ENCODE measurements around the gene SPARC.

The SPARC gene

DNA sequence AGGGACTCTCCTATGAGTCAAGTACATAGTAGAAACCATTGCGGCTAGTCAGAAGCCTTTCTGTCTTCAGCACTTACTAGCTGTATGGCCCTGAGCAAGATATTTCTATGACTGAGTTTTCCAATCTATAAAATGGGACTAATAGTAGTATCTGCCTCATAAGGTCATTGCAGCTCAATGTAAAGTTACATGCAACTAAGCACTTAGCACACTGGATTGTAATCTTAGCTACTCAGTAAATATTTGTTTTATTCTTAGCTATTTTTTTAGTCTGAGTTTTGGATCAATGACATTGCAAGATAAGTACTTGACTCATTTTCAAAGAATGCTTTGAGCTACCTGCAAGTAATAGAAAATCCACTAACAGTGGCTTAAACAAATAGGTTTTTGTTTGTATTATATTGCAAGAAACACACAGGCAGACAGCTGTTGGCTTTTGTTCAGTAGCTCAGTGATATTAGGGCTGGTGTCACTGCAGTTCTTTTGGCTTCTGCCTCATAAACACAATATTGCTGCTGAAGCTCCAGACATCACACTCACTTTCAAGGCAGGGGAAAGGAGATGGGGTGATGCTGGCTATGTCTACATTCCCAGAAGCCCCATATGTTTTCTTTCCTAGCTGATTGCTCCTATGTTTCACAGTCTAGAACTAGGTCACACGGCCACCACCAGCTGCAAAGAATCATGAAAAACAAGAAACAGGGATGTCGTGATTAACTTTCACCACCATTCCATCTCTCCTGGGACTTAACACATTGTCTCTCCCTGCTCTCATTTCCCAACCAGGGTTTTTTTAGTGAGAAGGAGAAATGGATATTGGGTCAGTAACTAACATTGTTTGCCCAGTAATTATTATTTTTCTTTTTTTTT is 68.6 kb downstream of the SPARC start:
- TF ChIP-seq GATA2 (IDR thresholded peaks at IDR 0.05; ENCODE audit: low read depth, low read length) (no peak), GATA3 (IDR thresholded peaks at IDR 0.05; ENCODE audit: low read depth, low read length) (no peak)

- no peak for TF ChIP-seq GATA3 (IDR thresholded peaks at IDR 0.05; ENCODE audit: low read depth, low read length)
- TF ChIP-seq GATA2 (IDR thresholded peaks at IDR 0.05; ENCODE audit: low read depth, low read length), result no peak
Measured at GRCh38 chr5:151617383-151617840, 69.3 kb downstream of the SPARC start.

DNA sequence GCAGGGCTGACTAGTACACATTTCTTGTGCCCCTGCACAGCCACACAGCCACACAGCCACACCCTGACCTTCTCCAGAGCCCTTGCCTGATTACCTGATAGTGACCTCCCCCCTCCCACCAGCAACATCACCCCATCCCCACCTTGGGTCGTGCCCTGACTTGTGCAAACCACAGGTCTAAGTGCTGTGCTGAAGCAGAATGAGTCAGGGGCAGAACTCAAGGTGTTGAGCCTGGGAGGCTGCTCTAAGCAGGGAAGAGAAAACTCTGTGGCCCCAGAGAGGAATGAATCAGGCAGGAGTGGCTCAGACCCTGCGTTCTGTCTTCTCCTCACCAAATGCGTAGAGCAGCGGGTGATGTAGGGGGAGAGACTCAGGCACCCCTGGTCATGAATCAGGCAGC is 71.3 kb downstream of the SPARC start:
- TF ChIP-seq GATA3 (IDR thresholded peaks at IDR 0.05; ENCODE audit: low read depth, low read length) (no peak), GATA2 (IDR thresholded peaks at IDR 0.05; ENCODE audit: low read depth, low read length) (no peak)

- TF ChIP-seq GATA3 (IDR thresholded peaks at IDR 0.05; ENCODE audit: low read depth, low read length) (no peak), GATA2 (IDR thresholded peaks at IDR 0.05; ENCODE audit: low read depth, low read length) (no peak)
Measured at GRCh38 chr5:151614565-151614964, 72.2 kb downstream of the SPARC start.

DNA sequence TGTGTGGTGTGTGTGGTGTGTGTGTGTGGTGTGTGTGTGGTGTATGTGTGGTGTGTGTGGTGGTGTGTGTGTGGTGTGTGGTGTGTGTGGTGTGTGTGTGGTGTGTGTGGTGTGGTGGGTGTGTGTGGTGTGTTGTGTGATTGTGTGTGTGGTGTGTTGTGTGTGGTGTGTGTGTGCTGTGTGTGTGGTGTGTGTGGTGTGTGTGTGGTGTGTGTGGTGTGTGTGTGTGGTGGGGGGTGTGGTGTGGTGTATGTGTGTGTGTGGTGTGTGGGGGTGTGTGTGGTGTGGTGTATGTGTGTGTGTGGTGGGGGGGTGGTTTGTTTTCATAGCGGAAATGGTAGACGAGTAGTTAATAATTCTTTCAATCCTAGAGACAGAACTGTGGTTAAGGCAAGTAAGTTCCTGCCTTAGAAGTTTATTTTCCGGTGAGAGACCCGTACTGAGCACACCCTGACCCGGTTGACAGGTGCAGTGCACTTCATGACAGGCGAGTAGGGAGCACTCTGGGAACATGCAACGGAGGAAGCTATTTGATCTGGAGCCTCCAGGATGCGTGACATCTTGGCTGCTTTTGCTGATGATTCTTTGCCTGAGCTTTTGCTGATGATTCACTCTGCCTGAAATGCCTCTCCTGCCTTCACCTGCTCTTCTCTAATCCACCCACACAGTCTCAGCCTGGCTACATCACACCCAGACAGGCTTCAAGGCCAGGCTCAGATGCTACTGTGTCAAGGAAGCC is 73.9 kb downstream of the SPARC start:
- TF ChIP-seq GATA2 (IDR thresholded peaks at IDR 0.05; ENCODE audit: low read depth, low read length), result no peak
- no peak for TF ChIP-seq GATA3 (IDR thresholded peaks at IDR 0.05; ENCODE audit: low read depth, low read length)

DNA sequence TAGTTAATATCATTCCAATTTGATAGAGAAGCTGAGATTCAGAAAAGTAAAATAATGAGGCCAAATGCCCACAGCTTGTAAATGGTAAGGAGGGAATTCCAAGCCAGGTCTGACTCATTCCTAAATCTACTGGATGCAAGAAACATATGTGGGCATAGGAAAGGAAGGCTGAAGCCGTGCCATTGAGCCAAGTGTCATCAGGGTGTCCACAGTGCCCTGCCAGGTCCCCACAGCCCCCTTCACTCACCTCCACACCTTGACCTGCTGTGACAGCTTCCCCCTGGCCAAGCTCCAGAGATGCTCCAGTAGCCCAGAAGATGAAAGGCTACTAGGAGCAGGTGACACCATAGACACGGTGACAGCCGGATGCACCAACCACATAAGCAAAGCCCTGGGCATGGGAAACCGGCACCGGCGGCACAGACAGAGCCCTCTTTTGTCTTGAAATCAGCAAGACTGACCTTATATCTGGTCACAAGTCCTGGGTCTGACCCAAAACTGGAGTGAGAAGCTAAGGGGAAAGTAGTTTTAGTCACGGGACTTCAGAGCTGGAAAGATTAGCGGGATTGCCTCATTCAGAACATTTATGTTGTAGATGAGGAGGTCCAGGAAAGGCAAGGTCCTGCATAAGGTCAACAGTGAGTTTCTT is 75.5 kb downstream of the SPARC start:
- TF ChIP-seq GATA3 (IDR thresholded peaks at IDR 0.05; ENCODE audit: low read depth, low read length) (no peak), GATA2 (IDR thresholded peaks at IDR 0.05; ENCODE audit: low read depth, low read length) (no peak)

Measured in SH-SY5Y (cell line).